G401 (cell line): ENCODE measurements around the gene MS4A10. TPM values are rescaled to one million over a fixed set of nuclear protein-coding genes. Genes with fewer than 3 reads are reported as not detected.
A peak's percentile ranks its signal among the peaks of the same experiment; 100 is the strongest.

Experiments
- DNase-seq: peaks from one replicate; pipeline ENCODE4 v3.0.0-alpha.2; 2015; ENCODE audit warnings: low spot score
- in situ Hi-C: cut with HindIII; loops from 2 replicates; pipeline ENCODE4 v1.10.0; 2016; ENCODE audit warnings: low sequenced_read_pairs, mixed read lengths
- total RNA-seq: library from RNA; depleted of rRNA; stranded (reverse); fragments of >200 nt; shearing (Covaris generic); gene quantifications from 2 replicates; pipeline ENCODE4 v1.2.3, GENCODE V29; 2014

The MS4A10 gene
- total RNA-seq, 1 experiment from 2014 or later, result not detected

DNA sequence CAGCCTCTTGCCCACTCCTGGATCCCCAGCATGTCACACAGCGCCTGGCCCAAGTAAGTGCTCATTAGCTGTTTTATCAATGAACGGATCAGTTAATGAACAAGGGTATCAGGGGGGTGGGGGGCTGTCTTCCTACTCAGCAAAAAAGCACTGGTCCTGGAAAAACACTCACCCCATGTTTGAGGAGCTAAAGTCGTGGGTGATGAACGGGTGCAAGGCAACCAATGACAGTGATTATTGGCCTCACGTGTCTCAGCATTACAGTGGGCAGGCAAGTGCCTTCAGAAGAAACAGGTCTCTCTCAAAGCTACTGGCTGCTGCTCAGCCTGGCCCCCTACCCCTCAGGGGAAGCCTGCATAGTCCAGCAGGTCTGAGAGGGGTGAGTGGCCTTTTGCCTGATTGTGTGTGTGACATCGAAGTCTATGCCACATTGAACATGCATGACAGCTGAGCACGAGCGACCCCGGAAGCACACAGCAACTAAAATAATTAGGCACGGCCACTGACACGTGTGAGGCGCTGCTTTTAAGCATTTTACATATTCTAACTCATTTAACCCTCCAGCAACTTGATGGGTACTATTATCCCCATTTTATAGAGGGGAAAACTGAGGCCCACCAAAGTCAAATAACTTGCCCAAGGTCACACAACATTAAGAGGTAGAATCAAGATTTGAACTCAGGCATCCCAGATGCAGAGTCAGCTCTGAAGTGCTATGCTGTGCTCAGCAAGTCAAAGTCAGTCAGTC is 2.6 kb upstream of the MS4A10 start:
- no peak for DNase-seq
- in situ Hi-C loops, result no loop called here

DNA sequence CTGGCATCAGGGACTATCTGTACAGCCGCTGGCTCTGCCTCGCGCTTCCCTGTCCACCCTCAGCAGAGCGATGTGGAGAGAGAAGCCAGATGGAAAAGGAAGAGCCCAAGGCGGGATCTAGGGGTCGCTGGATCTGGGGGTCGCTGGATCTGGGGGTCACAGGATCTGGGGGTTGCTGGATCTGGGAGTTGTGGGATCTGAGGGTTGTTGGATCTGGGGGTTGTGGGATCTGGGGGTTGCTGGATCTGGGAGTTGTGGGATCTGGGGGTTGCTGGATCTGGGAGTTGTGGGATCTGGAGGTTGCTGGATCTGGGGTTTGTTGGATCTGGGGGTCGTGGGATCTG is 2.0 kb upstream of the MS4A10 start:
- in situ Hi-C loops, result no loop called here
- DNase-seq, result no peak

DNA sequence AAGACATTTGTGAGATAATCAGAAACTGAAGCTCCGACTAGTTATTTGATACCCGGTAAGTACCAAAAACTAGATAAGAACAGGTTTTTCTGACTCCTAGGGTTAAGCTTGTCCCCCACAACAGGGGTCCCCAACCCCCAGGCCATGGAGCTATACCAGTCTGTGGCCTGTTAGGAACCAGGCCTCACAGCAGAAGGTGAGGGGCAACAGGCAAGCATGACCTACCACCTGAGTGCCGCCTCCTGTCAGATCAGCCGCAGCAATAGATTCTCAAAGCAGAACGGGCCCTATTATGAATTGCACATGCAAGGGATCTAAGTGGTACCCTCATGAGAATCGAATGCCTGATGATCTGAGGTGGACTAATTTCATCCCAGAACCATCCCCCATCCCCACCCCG is 1.2 kb upstream of the MS4A10 start:
- no peak for DNase-seq
- in situ Hi-C loops, result no loop called here

DNA sequence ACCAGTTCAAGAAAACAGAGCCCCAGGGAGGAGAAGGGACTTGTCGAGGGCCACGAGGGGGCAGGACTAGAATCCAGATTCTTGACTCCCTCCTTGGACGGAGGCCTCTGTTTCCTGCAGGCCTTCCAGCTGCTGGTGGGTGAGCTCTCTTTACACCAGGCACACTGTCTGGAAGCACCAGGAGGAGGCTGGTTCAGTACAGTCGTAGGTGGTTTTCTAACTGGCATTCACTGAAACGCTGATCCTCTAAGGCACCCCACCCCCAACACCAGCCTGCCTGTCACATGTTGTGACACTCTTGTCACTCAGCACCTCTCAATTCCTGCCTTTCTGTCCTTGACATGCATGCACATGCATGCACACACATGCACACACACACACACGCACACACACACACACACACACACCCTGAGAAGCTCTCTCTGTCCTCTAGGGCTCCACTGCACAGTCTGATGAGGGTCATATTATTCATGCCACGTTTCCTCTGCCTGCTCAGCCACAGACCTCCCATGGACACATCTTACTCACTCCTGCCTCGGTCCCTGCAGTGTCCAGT is 751 bp downstream of the MS4A10 start:
- in situ Hi-C loops, result no loop called here
- no peak for DNase-seq

DNA sequence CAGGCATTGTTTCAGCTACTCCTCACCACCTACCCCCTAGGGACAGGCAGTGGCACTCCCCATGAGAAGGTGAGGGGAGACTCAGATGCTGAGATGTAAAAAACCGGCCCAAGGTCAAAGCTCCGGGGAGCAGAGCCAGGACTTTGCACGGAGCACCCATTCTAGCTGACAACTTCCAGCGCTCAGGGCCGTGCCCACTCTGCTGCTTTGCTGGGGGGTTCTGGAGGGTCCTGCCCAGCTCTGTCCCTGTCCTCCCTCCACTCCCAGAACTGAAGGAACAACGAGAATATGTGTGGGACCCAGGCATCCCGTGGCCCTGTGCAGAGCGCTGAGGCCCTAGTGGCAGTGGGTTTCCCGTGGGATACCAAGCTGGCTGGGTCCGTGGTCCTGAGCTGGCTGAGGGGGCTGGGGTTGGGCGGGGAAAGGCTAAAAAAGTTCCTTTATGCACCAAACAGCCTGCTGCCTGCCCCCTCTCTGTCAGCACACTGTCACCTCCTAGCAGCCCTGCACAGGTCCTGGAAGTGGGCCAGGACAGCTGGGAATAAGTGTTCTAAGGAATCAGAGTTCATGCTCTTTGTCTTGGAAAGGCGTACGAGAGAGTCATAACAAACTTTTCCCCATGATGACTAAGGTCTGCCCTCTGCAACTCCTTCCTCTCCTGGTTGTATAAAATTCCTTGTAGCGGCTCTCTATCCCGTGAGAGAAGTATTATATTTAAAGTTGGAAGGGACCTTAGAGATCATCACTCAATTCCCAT is 1.9 kb downstream of the MS4A10 start:
- no peak for DNase-seq

DNA sequence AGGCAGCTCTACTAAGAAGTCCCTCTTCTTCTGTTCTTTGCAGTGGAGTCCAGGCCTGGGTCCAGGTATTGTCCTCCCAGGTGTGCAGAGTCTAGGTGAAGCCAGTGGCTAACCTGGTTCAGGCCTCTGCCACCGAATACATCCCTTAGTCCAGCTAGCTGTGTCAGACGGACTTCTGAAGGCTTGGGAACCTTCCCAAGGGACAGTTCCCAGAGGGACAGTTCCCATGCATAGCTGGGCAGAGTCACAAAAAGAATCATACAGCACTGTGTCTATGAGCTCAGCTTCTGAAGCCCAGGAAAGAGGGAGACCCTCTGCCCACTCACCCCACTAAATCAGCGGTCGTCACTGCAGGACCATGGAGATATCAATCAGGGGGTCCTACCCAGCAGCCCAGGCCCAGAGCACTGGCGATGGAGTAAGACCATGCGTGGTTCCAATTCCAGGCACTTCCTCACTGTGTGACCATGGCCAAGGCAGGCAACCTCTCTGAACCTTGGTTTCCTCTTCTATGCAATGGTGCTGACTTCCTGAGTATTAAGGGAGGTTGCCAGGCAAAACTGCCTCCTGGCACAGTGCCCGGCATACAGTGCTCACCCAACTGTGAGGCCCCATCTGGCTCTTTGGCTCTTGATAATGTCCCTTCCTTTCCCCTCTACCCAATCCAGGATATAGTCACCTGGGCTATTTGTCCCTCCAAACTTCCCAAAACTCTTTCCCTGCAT is 3.4 kb downstream of the MS4A10 start:
- in situ Hi-C loops, result no loop called here
- DNase-seq, result peak; percentile 83

More for the DNA sequence above, 1.9 kb downstream of the MS4A10 start:
- in situ Hi-C loops, result no loop called here

DNA sequence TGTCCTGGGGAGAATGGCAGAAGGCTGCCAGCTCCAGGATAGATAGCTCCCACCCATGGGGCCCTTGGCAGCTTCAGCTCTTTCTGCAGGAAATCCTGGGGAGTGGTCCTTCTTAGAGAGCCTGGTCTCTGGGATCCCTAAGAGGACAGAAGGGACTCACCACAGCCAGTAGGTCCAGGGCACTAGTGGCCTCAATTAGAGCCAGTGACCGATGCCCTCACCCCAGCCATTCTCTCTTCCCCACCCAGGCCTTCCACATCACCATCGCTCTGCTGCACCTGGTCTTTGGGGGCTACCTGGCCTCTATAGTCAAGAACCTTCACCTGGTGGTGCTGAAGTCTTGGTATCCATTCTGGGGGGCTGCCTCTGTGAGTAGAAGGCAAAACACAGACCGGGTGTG is 5.6 kb downstream of the MS4A10 start:
- DNase-seq, result no peak
- in situ Hi-C loops, result no loop called here

DNA sequence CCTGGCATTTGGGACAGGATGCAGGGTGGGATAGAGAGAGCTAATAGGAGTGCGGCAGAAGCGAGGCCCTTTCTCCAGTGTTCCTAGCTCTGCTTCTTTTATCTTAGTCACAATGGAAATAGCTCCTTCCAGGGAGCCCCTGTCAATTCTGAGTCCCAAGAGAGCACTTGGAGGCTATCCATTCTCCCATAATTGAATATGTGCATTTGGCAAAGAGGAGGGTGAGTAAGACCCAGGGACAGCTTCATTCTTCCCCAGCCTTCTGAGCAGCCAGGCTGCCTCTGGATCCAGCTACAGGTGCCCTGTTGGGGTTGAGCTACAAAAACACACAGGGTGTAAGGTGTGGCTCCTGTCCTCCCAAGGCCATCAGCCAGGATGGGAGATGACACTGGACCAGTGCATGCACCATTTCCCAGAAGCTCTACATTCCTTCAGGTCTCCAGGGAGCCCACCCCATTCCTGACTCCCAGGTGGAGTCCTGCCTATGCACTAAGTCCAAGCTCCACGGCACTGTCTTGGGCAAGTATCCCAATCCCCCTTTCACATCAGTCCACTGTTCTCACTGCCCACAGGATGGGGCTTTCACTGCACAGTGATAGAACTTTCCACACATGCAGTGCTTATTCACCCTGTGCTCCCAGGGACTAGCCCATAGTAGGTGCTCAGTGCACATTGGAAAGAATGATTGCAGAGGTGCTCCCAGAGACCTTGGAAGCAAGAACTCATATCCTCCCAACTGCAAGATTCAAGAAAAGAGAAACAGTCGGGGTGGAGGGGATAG is 6.2 kb downstream of the MS4A10 start:
- in situ Hi-C loops, result no loop called here
- DNase-seq, result no peak

DNA sequence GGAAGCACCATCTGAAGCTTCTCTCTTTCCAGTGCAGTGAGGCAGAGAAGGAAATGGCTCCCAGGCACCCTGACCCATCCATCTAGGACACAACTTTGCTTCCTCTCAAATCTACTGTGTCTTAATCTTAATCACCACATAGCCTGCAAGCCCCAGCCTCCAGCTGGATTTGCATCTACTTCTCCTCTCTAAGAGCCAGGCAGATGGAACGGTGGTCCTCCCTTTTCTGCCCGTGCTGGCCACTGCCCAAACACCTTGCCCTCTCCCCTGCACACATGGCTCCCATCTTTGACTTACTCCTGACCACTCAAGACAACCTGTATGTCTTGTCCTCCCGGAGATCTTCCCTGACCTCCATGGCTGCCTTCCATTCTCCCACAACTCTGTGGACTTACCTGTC is 7.4 kb downstream of the MS4A10 start:
- no peak for DNase-seq
- in situ Hi-C loops, result no loop called here

DNA sequence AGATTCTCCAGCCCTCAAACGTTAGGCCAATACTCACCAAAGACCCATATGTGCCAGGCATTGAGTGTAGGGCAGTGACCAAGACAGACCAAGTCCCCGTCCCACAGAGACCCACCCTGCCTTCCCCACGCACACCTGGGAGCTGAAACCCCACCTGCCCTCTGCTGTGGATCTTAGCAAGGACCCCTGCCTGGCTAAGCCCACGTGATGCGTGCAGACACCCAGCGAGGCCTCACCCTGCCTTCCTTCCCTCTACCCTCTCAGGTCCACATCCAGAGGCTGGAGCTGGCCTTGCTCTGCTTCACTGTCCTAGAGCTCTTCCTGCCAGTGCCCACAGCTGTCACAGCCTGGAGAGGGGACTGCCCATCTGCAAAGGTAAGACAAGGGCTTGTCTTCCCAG is 10.2 kb downstream of the MS4A10 start:
- DNase-seq, result no peak
- in situ Hi-C loops, result no loop called here

DNA sequence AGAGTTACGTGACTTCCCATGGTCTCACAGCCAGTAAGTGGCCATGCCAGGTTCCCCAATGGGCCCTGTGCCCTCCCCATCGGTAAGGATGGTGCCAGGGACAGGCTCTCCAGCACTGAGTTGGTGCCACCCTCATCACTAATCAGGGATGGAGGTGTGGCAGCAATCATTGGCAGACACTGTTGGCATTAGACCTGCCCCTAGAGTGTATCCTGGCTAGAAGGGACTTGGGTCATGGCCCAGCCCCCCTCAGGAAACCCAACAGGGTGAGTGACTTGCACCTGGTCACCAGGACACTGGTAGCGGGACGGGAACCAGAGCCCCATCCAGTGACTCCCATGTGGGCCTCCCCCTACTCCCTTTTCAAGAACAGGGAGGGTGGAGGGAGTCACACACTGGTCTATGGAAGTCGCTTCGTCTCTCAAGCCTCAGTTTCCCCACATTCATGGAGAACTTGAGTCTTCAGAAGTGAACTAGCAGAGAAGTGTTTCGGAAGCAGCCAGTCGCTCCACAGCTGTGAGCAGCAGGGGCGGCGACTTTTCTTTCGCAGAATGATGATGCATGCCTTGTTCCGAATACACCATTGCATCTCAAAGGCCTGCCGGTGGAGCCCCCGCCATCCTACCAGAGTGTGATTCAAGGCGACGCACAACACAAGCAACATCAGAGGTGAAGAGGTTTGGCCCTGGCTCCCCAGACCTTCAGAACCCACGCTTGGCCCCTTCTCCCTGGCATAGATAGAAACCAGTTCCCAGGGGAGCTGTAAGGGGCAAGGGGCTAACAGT is 12.9 kb downstream of the MS4A10 start:
- in situ Hi-C loops, result no loop called here
- DNase-seq, result no peak

DNA sequence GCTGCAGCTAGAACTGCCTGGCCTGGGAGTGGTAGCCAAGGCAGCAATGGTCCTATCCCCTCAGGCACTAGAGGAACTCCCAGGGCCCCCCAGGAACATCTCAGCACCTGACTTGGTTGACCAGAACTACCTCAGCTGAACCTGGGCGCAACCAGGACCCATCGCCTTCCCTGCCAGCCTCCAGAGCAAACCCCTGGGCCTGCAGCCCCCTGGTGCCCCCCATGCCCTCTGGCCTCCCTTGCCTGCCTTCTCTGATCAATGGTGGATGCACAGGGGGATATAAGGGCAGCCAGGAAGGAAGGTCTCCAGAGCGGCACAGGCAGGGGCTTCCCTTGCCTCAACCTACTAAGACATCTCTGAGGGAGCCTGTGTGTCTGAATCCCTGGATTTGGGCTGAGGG is 13.5 kb downstream of the MS4A10 start:
- in situ Hi-C loops, result no loop called here
- DNase-seq, result no peak

DNA sequence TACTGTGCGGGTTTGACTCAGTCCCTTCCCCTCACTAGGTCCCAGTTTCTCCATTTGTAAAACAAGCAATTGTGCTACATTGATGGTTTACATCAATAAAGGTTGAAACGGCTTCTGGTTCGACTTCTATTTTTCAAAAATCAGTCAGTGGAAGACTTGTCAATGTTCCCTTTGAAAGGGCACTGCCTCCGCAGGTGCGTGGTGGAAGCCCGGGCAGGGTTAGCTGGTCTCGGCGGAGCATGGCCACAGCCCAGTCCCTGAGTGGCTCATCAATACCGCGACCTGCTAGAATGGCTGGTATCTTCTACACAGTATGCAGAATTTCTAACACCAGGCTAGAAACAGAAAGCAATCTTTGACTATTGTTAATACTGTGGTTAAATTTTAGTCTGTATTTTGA is 16.1 kb downstream of the MS4A10 start:
- in situ Hi-C loops, result no loop called here
- no peak for DNase-seq

DNA sequence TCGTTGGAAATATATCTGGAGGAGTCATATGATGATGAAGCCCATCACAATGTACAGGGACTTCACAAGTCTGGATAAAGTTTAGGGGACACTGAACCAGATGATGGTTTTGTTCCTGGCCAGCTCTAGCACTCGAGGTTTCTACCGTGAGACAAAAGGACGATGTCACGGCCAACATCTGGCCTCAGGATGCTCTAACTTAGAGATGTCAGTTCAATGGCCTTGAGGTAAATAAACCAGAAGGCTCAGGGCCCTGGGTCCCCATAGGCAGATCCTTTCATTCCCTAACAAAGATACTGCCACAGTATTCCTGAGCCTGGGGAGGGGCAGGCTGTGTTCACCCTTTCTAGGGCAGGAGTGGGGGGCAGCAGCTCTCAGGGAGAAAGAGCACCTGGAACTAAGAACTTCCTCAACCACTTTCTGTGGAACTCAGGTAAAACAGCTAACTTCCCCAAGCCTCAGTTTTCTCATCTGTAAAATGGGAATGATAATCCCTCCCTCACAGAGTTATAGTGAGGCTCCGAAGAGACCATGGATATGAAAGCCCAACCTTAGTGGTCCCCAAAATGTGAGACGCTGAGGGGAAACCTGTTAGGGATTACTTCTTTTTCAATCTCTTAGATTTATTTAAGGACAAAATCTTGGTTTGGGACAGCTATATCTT is 18.3 kb downstream of the MS4A10 start:
- DNase-seq, result no peak
- in situ Hi-C loops, result no loop called here

DNA sequence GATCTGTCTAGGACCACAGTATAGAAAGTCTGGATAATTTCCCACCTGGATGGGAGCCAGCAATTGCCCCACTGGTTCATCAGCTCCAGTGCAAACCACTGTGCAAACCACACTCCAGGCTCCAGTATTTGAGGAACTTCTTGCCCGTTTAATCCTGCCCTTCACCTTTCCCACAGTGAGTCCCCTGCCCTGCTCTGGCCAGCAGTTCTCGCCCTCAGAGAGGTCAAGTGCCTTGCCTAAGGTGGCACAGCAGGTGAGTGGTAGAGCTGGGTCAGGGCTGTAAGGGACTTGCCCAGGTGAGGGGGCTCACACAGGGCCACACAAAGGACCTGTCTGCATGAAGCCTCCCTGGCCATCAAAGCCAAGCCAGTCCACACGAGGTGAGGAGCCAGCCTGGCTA is 24.1 kb downstream of the MS4A10 start:
- no peak for DNase-seq
- in situ Hi-C loops, result no loop called here

DNA sequence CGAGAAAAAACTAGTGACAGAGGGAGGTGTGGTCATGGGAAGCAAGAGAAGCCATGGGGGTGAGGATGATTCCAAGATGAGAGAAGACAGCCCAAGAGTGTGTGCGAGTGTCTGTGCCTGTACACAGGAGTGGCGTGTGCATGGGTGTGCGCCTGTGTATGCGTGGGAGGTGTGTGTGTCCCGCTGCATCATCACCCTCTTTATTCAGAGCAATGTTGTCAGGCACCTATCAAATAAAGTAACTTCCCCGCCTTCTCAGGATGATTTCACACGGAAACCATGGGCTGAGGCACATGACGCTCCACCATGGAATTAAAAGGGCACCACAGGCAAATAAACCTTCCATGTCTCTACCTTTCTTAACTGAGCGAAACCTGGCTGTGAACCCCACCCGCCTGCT is 24.6 kb downstream of the MS4A10 start:
- DNase-seq, result no peak
- in situ Hi-C loops, result no loop called here

DNA sequence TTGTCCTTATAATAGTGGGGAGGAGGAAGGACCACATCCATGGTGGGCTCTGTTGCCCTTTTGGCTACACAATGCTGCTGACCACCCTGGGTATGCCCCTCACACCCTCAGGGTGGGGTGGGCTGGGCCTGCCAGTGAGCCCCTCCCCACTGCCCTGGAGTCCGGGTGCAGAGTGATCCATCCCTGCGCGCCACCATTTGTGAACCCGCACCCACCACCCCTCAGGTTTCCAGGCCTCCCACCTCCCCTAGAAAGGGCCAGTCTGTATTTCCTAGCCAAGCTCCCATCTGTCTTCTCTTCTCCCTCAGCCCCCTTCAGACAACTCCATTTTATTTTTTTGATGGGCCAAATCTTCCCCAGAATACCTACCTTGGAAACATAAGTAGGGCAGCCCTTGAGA is 25.0 kb downstream of the MS4A10 start:
- DNase-seq, result no peak
- in situ Hi-C loops, result no loop called here

DNA sequence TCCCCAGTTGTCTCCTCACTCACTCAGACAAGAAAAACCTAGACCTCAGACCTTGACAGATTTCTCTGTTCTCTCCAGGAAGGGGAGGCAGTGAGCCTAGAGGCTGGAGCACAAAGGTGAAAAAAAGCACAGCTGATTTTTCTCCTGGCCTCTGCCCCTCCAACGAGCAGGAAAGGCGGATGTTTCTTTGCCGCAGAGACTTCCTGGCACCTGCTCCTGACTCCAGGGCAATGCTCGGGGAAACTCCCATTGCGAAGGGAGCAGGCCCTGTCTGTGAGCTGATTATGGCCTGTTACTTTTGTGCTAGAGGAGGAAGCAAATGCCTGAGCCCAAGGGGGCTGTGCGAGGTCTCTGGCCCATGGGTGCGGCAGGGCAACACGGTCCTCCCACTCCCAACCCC is 25.4 kb downstream of the MS4A10 start:
- DNase-seq, result no peak
- in situ Hi-C loops, result no loop called here
